Measurements from ENCODE around the gene ISL1.
A peak's percentile ranks its signal among the peaks of the same experiment; 100 is the strongest.

Gene ISL1

DNA sequence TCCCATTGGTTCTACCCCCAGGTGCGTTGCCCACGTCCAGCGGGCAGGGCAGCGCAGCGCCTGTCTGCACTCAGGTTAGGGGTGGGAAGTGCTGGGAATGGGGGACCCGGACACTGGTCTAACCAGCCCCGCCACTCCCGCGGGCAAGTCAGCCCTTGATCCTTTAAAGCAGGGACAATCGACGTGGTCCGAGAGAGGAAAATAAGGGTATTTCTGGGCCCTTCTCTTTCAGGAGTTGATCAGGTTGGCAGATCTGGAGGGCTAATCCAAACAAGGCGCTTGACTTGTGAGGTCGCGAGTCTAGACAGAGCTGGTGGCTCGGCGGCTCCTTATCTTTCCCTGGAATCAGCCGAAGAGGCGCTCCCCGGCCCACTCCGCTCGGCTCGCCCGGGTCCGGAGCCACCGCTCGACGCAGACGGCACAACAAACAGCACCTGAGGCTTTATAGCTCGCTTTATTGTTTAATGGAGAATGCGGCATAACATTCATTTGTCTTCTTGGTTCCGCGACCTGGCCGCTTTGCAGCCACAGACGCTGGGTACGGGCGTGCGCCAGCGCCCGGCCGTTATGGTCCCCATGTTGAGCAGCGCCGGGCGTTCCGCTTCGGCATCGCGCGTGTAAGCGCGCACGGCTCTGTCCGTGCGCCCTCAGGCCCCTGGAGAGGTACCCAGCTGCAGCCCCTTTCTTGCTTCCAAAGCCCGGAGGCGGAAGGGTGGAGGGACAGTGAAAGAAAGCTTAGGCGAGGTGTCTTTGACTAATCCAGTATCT, 15.8 kb downstream of the ISL1 start:
- no peak overlapping the region for H3K4me3 ChIP-seq (replicated peaks; ENCODE audit: low read depth, low read length)
- no peak for DNase-seq (ENCODE audit: extremely low read depth, low read depth)
- TF ChIP-seq, protein P1, sequence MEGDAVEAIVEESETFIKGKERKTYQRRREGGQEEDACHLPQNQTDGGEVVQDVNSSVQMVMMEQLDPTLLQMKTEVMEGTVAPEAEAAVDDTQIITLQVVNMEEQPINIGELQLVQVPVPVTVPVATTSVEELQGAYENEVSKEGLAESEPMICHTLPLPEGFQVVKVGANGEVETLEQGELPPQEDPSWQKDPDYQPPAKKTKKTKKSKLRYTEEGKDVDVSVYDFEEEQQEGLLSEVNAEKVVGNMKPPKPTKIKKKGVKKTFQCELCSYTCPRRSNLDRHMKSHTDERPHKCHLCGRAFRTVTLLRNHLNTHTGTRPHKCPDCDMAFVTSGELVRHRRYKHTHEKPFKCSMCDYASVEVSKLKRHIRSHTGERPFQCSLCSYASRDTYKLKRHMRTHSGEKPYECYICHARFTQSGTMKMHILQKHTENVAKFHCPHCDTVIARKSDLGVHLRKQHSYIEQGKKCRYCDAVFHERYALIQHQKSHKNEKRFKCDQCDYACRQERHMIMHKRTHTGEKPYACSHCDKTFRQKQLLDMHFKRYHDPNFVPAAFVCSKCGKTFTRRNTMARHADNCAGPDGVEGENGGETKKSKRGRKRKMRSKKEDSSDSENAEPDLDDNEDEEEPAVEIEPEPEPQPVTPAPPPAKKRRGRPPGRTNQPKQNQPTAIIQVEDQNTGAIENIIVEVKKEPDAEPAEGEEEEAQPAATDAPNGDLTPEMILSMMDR (IDR thresholded peaks at IDR 0.05; ENCODE audit: low read depth, low read length, missing control alignments) = no peak

DNA sequence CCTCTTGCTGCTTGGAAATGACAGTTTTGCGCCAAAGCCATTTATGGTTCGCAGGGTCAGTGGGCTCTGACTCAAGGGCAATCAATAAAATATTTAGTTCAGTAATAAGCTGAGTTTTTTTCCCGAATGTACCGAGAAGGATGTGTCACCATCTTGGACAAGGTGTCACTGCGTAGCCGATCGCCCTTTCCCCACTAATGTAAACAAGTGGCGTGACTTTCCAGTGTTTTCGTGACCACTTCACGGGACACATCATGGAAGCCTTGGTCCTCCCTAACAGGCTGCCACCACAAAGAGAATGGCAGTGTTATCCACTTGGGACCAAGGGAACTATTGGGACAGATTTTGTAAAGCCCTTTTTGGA, 16.4 kb downstream of the ISL1 start:
- H3K4me3 ChIP-seq (replicated peaks; ENCODE audit: low read depth, low read length) = no peak overlapping the region
- no peak for DNase-seq (ENCODE audit: extremely low read depth, low read depth)

DNA sequence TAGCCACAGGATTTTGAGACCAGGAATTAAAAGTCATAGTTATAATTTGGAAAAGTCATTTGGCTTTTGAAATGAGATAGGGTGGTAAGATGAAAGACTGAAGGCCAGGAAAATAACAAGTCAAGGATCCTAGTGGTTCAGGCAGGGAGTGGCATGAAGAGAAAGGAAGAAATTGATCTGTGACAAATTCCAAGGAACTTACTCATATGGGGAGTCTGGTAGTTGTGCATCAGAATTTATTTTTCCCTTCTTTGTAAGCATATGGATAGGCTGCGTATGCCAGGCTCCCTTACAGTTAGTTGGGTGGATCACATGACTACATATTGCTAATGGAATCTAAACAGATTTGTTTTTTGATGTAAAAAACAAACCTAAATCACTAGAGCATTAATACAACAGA, 21.0 kb downstream of the ISL1 start:
- TF ChIP-seq, protein P1 (IDR thresholded peaks at IDR 0.05; ENCODE audit: low read depth, low read length, missing control alignments) = no peak
- no peak for DNase-seq (ENCODE audit: extremely low read depth, low read depth)
- H3K4me3 ChIP-seq (replicated peaks; ENCODE audit: low read depth, low read length) = no peak overlapping the region

More for the DNA sequence above, 16.4 kb downstream of the ISL1 start:
- TF ChIP-seq, protein P1 (IDR thresholded peaks at IDR 0.05; ENCODE audit: low read depth, low read length, missing control alignments) = no peak

DNA sequence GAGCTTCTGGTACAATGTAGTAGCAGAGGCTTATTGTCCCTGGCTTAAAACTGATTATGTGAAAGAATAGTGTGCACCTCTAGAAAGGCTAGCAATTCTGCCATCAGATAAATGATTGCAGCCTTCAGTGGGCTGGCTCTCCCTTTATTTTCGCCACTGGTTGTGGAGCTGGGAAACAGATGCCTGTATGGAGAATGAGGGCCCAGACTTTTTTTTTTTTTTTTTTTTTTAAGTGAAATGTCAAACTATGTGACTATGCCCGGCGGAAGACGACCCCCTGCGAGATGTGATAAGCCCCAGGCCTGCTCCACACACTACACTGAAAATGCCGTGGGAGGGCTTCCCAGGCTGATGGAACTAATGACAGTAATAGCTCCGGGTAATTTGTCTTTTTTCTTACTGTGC, 28.7 kb downstream of the ISL1 start:
- no peak for DNase-seq (ENCODE audit: extremely low read depth, low read depth)
- TF ChIP-seq, protein P1 (IDR thresholded peaks at IDR 0.05; ENCODE audit: low read depth, low read length, missing control alignments) = no peak
- H3K4me3 ChIP-seq (replicated peaks; ENCODE audit: low read depth, low read length) = no peak overlapping the region

DNA sequence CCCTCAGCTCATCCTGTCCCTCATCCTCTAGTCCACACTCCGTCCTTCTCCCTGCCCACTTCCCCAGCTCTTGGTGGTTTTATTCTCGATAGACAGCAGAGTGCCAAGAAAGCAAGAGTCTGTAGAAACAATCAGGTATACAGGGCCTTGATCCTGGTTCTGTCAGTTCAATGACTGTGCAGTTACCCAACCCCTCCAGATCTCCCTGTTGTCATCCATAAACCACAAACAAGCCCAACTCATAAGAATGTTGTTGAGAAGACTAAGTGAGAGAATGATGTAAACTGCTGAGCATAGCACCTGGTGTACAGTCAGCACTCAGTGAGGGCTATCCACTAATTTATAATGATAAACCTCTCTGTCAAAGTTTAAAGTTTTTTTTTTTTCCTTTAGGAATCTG, 31.3 kb downstream of the ISL1 start:
- no peak for DNase-seq (ENCODE audit: extremely low read depth, low read depth)
- H3K4me3 ChIP-seq (replicated peaks; ENCODE audit: low read depth, low read length) = no peak overlapping the region
- TF ChIP-seq, protein P1 (IDR thresholded peaks at IDR 0.05; ENCODE audit: low read depth, low read length, missing control alignments) = no peak

DNA sequence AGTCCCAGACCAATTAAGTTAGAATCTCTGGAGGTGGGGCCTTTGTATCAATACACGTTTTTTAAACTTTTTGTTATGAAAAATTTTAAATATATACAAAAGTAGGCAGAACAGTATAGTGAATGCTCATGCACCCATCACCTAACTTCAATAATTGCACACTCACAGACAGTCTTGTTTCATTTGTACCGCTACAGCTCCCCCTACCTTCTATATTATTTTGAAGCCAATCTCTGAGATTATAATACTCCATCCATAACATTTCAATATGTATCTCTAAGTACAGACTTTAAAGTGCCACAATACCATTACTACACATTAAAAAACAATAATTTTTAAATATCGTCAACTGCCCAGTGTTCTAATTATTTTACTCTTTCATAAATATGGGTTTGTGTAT, 32.9 kb downstream of the ISL1 start:
- TF ChIP-seq, protein P1 (IDR thresholded peaks at IDR 0.05; ENCODE audit: low read depth, low read length, missing control alignments) = peak; percentile 20

More for the DNA sequence above, 32.9 kb downstream of the ISL1 start:
- DNase-seq (ENCODE audit: extremely low read depth, low read depth) = no peak
- H3K4me3 ChIP-seq (replicated peaks; ENCODE audit: low read depth, low read length) = no peak overlapping the region
